ENCODE data around the gene PYHIN1.

Gene PYHIN1

GRCh38 chr1:159014851-159015250 is 83.5 kb downstream of the PYHIN1 start:
- DNase-seq (ENCODE audit: low read depth), result no peak

- DNase-seq (ENCODE audit: low read depth), result no peak
Measured at GRCh38 chr1:159015440-159015909, 84.1 kb downstream of the PYHIN1 start.

- DNase-seq (ENCODE audit: low read depth), result no peak
Measured at GRCh38 chr1:159023723-159024122, 92.4 kb downstream of the PYHIN1 start.

GRCh38 chr1:159025043-159025442 is 93.7 kb downstream of the PYHIN1 start:
- no peak for DNase-seq (ENCODE audit: low read depth)
